ENCODE results near the gene ZNF790.
A peak's percentile ranks its signal among the peaks of the same experiment; 100 is the strongest.

ZNF790 gene

DNA sequence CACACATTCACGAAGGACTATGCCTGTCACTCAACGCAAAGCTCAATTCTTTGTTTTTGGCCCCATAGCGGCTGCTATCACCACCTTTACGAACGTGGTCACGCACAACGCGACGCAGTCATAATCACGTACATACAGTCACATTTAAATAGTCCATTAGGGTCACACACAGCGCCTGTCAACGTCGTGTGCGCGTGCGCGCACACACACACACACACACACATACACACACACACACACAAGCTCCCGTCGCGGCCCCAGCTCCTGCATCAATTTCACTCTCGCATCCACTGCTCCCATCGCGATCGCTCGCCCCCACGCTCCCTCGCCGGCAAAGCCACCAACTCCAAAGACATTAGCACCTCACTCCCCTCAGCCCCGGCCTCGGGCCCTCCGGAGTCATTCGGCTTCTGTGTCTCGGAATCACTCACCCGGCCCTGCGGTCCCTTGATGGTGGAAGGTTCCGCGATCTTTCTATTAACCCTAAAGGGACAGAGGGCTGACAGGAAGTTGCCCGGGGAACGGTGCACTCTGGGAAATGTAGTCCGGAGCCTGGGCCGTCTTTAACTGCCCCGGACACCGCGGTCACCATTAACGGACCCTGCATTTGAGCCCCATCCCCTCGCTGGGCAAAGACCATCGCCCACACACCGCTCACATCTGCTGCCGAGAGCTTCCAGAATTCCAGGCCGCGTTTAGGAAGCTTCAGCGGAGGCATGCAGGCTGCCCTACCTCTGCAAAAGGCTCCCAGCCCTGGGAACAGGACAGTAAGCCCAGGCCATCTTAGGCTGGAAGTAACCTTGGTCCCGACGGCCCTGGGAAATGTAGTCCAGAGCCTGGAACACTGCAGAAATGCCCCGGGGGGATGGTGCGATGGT is at the start of gene ZNF790:
Gene ZNF790 (minus strand): TSS at position 482 of the 878 bp plus-strand sequence. CDS start 12,768 bp downstream, outside the sequence.
- peak within 1 kb of the TSS; percentile 92 for H3K27ac ChIP-seq
- no peak for TF ChIP-seq CTCF (conservative IDR thresholded peaks at IDR 0.05)

DNA sequence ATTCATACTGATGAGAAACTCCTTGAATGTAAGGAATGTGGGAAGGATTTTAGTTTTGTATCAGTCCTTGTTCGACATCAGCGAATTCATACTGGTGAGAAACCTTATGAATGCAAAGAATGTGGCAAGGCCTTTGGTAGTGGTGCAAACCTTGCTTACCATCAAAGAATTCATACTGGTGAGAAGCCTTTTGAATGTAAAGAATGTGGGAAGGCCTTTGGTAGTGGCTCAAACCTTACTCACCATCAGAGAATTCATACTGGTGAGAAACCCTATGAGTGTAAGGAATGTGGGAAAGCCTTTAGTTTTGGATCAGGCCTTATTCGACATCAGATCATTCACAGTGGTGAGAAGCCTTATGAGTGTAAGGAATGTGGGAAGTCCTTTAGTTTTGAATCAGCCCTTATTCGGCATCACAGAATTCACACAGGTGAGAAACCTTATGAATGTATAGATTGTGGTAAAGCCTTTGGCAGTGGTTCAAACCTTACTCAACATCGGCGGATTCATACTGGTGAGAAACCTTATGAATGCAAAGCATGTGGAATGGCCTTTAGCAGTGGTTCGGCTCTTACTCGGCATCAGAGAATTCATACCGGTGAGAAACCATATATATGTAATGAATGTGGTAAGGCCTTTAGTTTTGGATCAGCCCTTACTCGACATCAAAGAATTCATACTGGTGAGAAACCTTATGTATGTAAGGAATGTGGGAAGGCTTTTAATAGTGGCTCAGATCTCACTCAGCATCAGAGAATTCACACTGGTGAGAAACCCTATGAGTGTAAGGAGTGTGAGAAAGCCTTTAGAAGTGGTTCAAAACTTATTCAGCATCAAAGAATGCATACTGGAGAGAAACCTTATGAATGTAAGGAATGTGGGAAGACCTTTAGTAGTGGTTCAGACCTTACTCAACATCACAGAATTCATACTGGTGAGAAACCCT is 39.1 kb upstream of the ZNF790 start:
- H3K27ac ChIP-seq, result no peak overlapping the region
- TF ChIP-seq CTCF (conservative IDR thresholded peaks at IDR 0.05), result no peak

- H3K27ac ChIP-seq, result peak overlapping the region; percentile 81; the same call in 1 of the 2 replicates
- TF ChIP-seq CTCF (conservative IDR thresholded peaks at IDR 0.05), result no peak
Observed at GRCh38 chr19:36851898-36852297, 13.7 kb upstream of the ZNF790 start.

DNA sequence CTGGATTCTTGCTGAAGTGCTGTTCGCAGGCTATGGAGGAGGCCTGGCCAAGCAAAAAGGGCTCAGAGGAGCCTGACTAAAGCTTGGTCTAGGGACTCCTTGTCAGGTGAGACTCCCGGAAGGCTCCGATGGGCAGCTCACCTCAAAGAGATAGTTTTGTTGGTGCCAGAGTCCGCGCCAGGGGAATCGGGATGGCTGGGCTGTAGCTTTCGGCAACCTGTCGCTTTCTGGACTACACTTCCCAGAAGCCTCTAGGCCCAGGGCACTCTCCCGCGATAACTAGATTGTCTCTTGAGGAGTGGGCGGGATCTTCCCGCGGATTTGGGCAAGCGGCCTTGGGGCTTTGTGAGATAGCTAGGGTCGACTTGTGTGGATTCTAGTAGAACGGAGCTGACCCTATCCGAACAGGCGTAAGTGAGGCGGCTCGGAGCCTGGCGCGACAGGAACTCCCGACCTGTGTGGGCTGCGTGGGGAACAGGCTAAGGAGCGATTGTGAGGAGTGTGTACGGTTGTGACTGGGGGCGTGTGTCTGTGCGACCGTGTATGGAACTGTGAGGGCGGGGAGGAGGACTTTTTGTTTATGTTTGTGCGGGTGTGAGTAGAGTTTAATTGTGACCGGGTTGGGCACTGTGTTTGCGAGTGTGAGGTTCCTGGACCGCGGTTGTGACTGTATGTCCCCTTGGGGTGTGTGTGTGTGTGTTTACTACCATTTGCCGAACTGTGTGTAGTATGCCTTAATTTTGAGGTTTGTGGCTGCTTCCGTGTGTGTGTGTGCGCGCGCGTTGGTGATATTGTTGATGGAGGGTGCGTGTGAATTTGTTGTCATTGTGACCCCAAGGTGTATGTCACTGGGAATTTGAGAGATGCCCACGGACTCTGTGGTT is 12.6 kb upstream of the ZNF790 start, which contains the start of gene ZNF345:
Gene ZNF345 (plus strand): TSS at position 318 of the 884 bp plus-strand sequence. CDS start 25,955 bp downstream, outside the sequence.
- H3K27ac ChIP-seq, result peak within 1 kb of the TSS; percentile 81

GRCh38 chr19:36849701-36850558 is 11.7 kb upstream of the ZNF790 start:
- peak overlapping the region; percentile 81 for H3K27ac ChIP-seq
- TF ChIP-seq CTCF (conservative IDR thresholded peaks at IDR 0.05), result no peak

More for the DNA sequence above, 12.6 kb upstream of the ZNF790 start, which contains the start of gene ZNF345:
- TF ChIP-seq CTCF (conservative IDR thresholded peaks at IDR 0.05), result no peak

GRCh38 chr19:36847968-36848367 is 9.8 kb upstream of the ZNF790 start:
- H3K27ac ChIP-seq, result no peak overlapping the region
- no peak for TF ChIP-seq CTCF (conservative IDR thresholded peaks at IDR 0.05)
